Activated CD4-positive, alpha-beta T cell treated with anti-CD3 and anti-CD28 coated beads, Interleukin-2, amount 50 U/mL, for 16 hours (primary cell): ENCODE data around the gene PSENEN.
"Not testable (repeated sequence)": the region's sequence is repeated elsewhere in the genome, so short reads cannot be mapped to it uniquely, and the experiment has no call there.

Source experiments
- DNase-seq: peaks from one replicate; pipeline ENCODE4 v3.0.0-alpha.2; 2020

PSENEN gene

DNA sequence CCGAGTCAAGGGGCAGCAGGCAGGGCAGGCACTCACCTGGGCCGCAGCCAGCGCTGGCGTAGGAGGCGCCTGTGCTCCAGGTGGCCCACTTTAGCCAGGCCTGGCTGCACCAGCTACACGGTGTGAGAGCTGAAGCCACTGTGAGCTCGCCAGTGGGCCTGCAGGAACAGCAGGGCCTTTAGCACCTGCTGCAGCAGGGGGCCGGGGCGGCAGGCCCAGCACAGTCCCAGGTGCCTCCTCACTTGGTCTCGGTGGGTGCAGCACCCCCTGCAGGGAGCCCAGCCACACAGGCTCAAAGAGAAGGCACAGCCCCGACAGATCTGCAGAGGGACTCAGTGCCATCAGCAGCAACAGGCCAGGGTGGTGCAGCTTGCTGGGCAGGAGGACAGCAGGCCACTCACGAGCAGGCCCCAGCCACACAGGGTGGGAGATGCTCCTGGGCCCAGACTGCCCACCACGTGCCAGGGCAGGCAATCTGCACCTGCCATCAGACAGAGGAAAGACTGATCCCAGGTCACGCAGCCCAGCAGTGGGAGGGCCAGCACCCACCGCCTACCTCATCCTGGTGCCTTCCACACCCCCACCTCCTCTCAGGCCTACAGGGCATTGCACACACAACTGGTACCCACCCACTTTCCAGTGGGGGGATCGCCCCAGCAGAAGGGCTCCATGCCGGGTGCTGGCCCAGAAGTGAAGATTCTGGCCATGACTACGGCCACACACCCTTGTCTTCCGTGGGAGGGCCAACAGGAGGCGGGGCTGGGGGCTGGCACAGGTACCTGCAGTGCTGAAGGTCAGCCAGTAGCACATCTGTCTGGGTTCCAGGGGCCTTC is 45.7 kb downstream of the PSENEN start:
- DNase-seq: no peak

DNA sequence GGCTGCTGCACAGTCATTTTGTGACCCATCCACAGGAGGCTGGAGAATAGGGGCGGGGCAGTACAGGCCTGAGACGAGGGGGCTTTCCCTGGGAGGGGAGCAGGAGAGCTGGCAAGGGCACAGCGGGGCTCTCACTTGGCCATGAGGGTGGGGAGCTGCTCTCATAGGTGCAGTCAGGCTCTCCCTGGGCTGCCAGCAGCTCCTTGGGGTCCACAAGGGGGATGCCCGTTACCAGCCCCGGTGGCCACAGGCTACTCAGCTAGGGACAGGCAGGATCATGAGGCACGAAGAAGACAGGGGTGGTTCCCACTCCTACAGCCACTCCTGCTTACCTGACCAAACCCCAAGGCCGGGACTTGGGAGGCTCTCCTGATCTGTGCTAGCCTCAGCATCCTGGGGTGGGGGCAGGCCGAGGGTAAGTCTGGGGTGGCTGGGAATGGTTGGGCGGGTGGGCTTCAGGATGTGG is 46.4 kb downstream of the PSENEN start:
- DNase-seq: no peak

DNA sequence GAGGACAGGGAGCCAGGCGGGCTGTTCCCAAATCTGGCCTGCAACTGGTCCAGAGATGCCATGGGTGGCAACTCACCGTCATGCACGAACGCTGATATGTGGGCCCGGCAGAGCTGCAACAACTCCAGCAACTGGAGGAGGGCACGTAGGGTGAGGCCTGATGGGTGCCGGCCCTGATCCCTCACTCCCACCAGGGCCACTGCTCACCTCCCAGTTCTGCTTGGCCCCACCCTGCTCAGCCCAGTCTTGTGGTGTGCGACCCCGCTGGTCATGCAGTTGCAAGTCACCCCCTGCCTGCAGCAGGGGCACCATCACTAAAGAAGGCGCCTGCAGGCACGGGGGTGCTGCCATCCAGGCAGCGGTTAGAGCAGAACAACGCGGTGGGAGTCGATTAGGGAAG is 46.9 kb downstream of the PSENEN start:
- DNase-seq: no peak

DNA sequence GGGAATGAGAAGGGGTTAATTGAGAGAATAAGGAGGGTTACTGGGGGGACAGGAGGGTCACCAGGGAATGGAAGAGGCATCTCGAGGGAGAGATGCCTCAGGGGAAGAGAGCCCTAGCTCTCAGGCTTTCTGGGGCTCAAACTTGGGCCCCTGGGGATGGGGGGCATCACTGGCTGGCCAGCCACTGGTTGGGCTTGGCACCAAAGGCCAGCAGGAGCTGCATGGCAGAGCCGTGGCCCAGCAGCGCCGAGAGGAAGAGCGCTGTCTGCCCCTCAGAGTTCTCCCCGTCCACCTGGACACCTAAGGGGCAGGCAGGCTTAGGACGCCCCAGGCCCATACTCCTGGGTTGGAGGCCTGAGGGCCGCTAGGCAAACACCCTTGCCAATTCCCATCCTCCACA is 47.4 kb downstream of the PSENEN start:
- DNase-seq: no peak

DNA sequence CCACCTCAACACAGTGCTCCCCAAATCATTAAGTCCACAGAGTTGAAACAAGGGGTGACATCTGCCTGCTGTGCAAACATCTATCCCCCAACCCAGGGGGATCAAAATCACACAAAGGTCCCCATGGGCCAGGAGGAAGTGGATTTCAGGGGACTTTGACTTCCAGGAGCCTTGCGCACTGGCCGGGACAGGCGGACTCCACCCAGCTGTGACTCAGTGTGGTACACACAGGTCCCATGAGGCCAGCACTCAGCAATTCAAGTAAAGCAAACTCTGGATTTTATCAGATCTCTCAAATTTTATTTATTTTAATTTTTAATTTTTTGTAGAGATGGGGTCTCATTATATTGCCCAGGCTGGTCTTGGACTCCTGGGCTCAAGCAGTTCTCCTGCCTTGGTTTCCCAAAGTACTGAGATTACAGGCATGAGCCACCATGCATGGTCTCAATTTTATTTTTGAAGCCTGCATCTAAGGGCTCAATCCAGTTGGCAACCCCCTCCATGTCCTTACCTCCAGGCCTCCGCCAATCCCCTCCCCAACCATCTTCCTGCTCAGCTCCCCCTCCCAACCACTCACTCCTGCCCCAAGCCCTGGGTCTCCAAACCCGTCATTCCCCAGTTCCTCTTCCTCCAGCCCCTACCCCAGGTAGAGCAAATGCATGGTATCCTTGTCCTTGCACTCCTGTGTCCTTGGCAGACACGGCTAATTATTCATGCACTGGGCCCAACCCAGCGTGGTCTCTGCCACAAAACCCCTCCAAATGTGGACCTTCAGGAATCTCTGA is 48.1 kb downstream of the PSENEN start:
- no peak for DNase-seq

DNA sequence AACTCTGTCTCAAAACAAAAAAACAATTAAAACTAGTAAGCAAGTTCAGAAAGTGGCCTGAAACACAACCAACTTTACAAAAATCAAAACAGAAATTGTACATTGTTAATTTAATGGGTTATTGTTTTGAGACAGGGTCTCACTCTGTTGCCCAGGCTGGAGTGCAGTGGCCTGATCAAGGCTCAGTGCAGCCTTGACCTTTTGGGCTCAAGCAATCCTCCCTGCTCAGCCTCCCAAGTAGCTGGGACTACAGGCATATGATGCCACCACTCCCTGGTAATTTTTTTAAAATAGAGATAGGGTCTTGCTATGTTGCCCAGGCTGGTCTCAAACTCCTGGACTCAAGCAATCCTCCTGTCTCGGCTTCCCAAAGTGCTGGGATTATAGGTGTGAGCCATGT is 50.1 kb downstream of the PSENEN start:
- DNase-seq: not testable (repeated sequence)
